Tibial nerve (tissue), 4 donors: ENCODE measurements around the gene THAP5.

Experiments
- CTCF ChIP-seq, 5 experiments: fragments of 200-600 bp in 3 of 5; fragments of 450-650 bp in 2 of 5; sonication (generic) in 3 of 5; IDR thresholded peaks; one replicate each; pipeline ENCODE4 v1.5.1; 2016 to 2019; ENCODE audit warnings: antibody characterized with exemption in 5 of 5, mild to moderate bottlenecking in 3 of 5, moderate library complexity in 2 of 5
- EP300 ChIP-seq, 2 donors: sonication (generic); formaldehyde crosslinking; IDR thresholded peaks; one replicate each; pipeline ENCODE4 v1.6.1; 2017; ENCODE audit warnings: antibody characterized with exemption in 2 of 2, mild to moderate bottlenecking in 1 of 2
- POLR2A ChIP-seq, 2 donors: fragments of 450-650 bp; IDR thresholded peaks; one replicate each; pipeline ENCODE4 v1.6.1; 2017; ENCODE audit warnings: antibody characterized with exemption in 2 of 2, mild to moderate bottlenecking in 2 of 2, moderate library complexity in 2 of 2

- TF ChIP-seq CTCF (IDR thresholded peaks at IDR 0.05) (no peak), POLR2A (IDR thresholded peaks at IDR 0.05) (no peak), EP300 (IDR thresholded peaks at IDR 0.05) (no peak)
Measured at GRCh38 chr7:108609643-108610042, 40.1 kb upstream of the THAP5 start.
